PFSK-1 (cell line): ENCODE measurements around the gene GPC6.

ENCODE experiments used
- FOXP2 ChIP-seq: optimal IDR thresholded peaks from 2 replicates; pipeline ENCODE3; 2011; ENCODE audit warnings: borderline replicate concordance, control low read depth, inconsistent platforms; ENCODE audit not compliant: insufficient read depth; ENCODE audit errors: extremely low read length, extremely low read depth
- POLR2AphosphoS5 ChIP-seq: IDR thresholded peaks from 2 replicates; pipeline ENCODE4 v1.6.1; 2012; ENCODE audit warnings: low read depth, mild to moderate bottlenecking, control low read depth, low read length, moderate library complexity
- SIN3A ChIP-seq: IDR thresholded peaks from 2 replicates; pipeline ENCODE4 v1.6.1; 2012; ENCODE audit warnings: mild to moderate bottlenecking, low read length, moderate library complexity, borderline replicate concordance; ENCODE audit not compliant: insufficient read depth
- TAF1 ChIP-seq: IDR thresholded peaks from 2 replicates; pipeline ENCODE4 v1.6.1; 2012; ENCODE audit warnings: low read length, control low read depth, borderline replicate concordance; ENCODE audit not compliant: insufficient read depth
- TF ChIP-seq, protein P1 (sequence below), 2 experiments: IDR thresholded peaks; 2 replicates each; pipeline versions ENCODE4 v1.6.1 to v1.8.0; 2011 to 2012; ENCODE audit warnings: low read depth in 2 of 2, low read length in 2 of 2, control low read depth in 1 of 2, inconsistent platforms in 1 of 2, mild to moderate bottlenecking in 1 of 2, moderate library complexity in 1 of 2; ENCODE audit not compliant: insufficient read depth in 1 of 2

Gene GPC6

DNA sequence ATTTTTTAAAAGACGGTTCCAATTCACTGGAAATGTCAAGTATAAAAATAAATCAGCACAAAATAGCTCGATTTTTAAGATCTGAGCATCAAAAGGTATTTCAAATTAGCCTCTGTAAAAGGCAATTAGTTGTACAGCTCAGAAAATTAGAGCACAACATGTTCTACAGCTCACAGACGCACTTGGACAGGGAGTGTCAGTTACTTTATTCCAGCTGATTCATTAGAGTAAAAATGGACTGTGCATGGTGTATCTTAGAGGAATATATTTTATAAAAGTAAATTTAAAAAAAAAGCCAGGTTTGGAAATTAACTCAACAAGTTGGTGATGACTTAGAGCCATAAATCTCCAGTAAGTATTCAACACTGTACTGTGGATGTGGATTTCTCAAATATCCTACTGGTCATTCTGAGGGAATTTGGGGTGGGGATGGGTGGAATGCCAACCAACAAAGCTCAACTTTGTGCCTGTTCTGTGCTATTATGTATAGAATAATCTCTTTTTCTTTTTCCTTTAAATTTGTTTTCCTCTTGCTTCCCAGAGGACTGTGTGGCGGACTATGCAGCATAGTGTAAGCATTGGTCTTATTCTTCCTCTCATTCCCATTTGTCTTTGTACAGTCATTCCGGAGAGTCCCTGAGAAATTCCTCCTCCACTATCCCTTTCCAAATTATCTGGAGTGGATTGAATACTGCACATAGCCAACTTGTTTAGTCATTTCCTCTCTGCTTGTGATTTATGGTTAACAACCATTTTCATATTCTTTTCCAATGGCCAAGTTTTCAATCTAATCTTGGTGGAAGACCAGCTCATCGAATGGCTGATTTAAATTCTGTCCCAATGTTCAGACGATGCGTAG is 1083.6 kb downstream of the GPC6 start:
- TF ChIP-seq, protein P1, sequence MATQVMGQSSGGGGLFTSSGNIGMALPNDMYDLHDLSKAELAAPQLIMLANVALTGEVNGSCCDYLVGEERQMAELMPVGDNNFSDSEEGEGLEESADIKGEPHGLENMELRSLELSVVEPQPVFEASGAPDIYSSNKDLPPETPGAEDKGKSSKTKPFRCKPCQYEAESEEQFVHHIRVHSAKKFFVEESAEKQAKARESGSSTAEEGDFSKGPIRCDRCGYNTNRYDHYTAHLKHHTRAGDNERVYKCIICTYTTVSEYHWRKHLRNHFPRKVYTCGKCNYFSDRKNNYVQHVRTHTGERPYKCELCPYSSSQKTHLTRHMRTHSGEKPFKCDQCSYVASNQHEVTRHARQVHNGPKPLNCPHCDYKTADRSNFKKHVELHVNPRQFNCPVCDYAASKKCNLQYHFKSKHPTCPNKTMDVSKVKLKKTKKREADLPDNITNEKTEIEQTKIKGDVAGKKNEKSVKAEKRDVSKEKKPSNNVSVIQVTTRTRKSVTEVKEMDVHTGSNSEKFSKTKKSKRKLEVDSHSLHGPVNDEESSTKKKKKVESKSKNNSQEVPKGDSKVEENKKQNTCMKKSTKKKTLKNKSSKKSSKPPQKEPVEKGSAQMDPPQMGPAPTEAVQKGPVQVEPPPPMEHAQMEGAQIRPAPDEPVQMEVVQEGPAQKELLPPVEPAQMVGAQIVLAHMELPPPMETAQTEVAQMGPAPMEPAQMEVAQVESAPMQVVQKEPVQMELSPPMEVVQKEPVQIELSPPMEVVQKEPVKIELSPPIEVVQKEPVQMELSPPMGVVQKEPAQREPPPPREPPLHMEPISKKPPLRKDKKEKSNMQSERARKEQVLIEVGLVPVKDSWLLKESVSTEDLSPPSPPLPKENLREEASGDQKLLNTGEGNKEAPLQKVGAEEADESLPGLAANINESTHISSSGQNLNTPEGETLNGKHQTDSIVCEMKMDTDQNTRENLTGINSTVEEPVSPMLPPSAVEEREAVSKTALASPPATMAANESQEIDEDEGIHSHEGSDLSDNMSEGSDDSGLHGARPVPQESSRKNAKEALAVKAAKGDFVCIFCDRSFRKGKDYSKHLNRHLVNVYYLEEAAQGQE (IDR thresholded peaks at IDR 0.05; ENCODE audit: insufficient read depth in 1 of 2, low read depth in 2 of 2, low read length in 2 of 2), result no peak
- TF ChIP-seq FOXP2, result no peak
- no peak for TF ChIP-seq TAF1
- TF ChIP-seq SIN3A, result no peak
- no peak for TF ChIP-seq POLR2AphosphoS5

DNA sequence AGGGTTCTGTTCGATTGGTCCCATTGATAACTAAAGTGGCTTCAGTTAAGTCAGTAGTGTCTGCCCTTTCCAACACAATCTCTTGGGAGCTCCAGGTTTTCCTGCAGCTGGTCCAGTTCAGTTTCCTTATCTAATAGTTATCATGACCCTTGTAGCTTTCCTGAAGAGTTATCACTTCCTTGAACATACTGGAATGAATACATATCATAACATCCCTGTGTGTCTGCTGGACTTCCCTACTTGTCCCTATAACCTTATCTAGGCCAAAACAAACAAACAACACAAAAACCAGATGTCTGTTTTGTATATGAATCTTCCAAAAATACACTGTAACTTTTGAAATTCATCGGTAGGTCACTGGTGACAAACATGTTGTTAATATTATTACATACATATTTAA is 1085.3 kb downstream of the GPC6 start:
- no peak for TF ChIP-seq SIN3A
- no peak for TF ChIP-seq TAF1
- TF ChIP-seq, protein P1 (IDR thresholded peaks at IDR 0.05; ENCODE audit: insufficient read depth in 1 of 2, low read depth in 2 of 2, low read length in 2 of 2), result no peak
- TF ChIP-seq FOXP2, result no peak
- no peak for TF ChIP-seq POLR2AphosphoS5

DNA sequence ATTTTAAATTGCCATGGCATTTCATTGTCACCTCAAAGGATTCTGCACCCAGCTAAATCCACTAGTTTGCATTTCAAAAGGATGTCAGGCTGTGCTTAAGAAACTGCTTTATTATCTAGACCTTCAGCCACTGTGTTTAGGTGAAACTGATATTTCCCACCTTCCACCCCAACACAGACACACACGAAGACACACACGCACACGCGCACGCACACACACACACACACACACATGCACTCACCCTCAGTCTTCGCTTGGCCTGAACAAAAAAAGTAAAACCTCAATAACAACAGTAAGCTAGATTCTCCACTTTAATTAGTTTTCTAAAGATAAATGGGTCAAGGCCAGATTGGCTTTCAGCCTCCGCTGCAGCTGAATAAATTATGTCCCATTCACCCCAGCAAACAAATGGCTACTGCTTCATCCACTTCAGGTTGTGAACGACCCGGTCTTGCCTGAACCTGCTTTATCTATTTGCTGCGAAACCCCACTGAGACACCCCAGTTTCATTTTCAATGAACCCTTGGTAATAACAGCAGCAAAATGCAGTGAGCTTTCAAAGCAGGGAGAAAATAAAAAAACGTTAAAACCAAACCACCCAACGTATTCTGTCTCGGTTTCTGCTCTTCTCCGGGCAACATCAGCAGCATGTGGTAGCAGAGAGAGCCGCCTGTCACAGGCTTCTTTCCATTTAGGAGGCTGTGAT is 1086.1 kb downstream of the GPC6 start:
- TF ChIP-seq POLR2AphosphoS5 (no peak), TAF1 (no peak), SIN3A (no peak), FOXP2 (no peak)
- TF ChIP-seq, protein P1 (IDR thresholded peaks at IDR 0.05; ENCODE audit: insufficient read depth in 1 of 2, low read depth in 2 of 2, low read length in 2 of 2), result no peak

DNA sequence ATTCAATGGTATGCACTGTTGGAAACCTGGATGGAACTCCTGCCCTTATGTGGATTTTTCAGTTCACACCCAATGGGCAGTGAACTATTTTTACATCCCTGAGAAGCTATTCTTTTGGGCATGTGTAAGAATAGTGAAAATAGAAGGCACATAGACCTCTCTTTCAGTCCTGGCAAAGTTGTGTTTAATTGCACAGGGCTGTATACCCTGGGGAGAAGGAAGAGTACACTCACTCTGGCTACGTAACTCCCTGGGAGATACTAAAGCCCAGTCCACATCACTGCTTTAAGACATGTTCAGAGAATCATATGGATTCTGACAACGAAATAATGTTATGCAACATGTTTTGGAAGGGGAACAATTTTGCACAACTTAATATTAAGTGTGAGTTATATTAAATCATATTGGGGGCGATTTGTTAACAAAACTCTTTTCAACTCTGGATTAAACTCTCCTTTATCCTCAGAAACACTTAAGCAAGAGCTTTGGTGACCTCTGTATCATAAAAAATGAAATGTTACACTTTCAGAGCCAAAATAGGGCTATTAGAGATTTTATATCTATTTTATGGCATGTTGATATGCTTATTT is 1086.8 kb downstream of the GPC6 start:
- TF ChIP-seq FOXP2 (no peak), TAF1 (no peak), SIN3A (no peak), POLR2AphosphoS5 (no peak)
- TF ChIP-seq, protein P1 (IDR thresholded peaks at IDR 0.05; ENCODE audit: insufficient read depth in 1 of 2, low read depth in 2 of 2, low read length in 2 of 2), result no peak
